Measurements from ENCODE around the gene FYB2. TPM values are rescaled to one million over a fixed set of nuclear protein-coding genes. Genes with fewer than 3 reads are reported as not detected.

The FYB2 gene
- total RNA-seq, 1 donor from 2014 or later, result not detected

- DNase-seq (ENCODE audit: low read depth), result no peak
- no peak for TF ChIP-seq CTCF (conservative IDR thresholded peaks at IDR 0.05; ENCODE audit: low read depth, low read length)
- H3K4me3 ChIP-seq (ENCODE audit: low read depth, low read length), result no peak overlapping the region
Observed at GRCh38 chr1:56834137-56834900, 15.1 kb upstream of the FYB2 start.

- DNase-seq (ENCODE audit: low read depth), result no peak
- no peak overlapping the region for H3K4me3 ChIP-seq (ENCODE audit: low read depth, low read length)
- TF ChIP-seq CTCF (conservative IDR thresholded peaks at IDR 0.05; ENCODE audit: low read depth, low read length), result no peak
Observed at GRCh38 chr1:56833088-56833487, 13.9 kb upstream of the FYB2 start.

DNA sequence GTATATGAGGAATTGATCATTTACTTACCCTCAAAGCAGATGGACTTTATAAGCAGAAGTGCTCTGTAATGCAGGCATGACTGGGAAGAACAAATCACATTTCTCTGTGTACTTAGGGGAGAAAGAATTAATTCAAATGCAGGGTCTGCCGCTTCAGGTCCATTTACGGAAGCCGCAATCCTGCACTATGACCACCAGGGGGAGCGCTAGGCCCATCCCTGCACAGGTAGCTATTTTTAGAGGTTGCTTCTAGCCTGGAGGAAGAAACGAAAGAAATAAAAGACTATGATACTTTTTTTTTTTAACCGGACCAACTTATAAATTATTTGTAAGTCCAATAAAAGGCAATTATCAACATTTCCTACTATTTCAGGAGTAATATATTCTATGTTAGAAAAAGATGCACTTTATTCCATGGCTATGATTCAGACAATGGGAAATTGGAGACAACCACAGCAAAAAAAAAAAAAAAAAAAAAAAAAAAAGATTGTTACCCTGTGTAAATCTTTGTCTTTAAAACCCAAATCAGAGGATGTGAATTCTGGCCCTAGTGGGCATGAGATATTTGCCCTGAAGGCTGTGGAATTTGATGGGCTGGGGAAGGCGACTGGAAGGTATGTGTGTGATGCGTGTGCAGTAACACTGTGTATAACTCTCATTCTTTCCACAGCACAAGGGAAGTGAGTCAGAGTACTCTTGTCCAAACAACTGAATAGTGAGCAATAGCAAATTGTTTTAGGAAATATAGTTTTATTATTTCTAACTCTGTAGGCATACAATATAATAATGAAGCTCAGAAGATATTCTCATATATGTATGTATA lies 12.9 kb upstream of the FYB2 start:
- peak; percentile 88 for DNase-seq (ENCODE audit: low read depth)
- peak; percentile 97 for TF ChIP-seq CTCF (conservative IDR thresholded peaks at IDR 0.05; ENCODE audit: low read depth, low read length)
- H3K4me3 ChIP-seq (ENCODE audit: low read depth, low read length), result no peak overlapping the region

DNA sequence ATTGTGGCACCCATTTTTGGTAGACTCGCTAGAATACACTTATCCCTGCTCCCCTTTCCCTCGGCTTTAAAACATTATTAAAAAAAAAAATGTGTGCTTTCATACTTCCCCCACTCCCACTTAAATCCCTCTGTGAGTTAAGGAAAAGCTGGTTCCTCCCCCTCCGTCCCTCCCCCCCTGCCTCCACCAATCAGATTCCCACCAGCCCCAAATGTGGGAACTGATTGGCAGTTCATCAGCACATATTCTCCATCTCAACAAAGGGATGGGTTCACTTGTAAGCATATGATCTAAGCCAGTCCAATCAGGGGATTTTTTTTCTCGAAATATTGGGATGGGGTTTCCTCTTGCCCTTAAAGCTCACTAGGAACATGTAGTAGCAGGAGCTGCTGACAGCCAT lies 10.8 kb upstream of the FYB2 start:
- no peak for DNase-seq (ENCODE audit: low read depth)
- TF ChIP-seq CTCF (conservative IDR thresholded peaks at IDR 0.05; ENCODE audit: low read depth, low read length), result no peak
- H3K4me3 ChIP-seq (ENCODE audit: low read depth, low read length), result no peak overlapping the region

- no peak for DNase-seq (ENCODE audit: low read depth)
- TF ChIP-seq CTCF (conservative IDR thresholded peaks at IDR 0.05; ENCODE audit: low read depth, low read length), result no peak
- no peak overlapping the region for H3K4me3 ChIP-seq (ENCODE audit: low read depth, low read length)
Observed at GRCh38 chr1:56827711-56828110, 8.5 kb upstream of the FYB2 start.

DNA sequence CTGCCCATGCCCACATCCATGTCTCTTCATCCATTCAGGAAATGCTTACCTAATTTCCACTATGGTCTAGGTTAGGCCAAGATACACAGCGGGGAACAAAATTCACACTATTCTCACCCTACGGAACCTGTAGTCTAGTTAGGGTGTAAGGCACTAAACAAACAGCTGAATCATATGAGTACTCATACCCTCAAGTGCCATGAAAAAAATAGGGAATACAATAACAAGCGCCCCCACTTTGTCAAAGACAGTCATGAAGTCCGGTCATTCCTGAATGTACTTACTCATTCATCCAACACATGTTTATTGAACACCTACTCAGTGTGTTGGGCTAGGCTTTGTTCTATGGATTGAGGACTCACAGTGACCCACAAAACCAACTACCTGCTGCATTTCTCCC lies 6.2 kb upstream of the FYB2 start:
- DNase-seq (ENCODE audit: low read depth), result no peak
- H3K4me3 ChIP-seq (ENCODE audit: low read depth, low read length), result no peak overlapping the region
- TF ChIP-seq CTCF (conservative IDR thresholded peaks at IDR 0.05; ENCODE audit: low read depth, low read length), result no peak

Measured in epithelial cell of proximal tubule (primary cell).